ENCODE results near the gene MBD6. TPM values are rescaled to one million over a fixed set of nuclear protein-coding genes. Genes with fewer than 3 reads are reported as not detected.
"Not testable (repeated sequence)": the region's sequence is repeated elsewhere in the genome, so short reads cannot be mapped to it uniquely, and the experiment has no call there.

MBD6 gene
- total and polyA plus RNA-seq, 7 donors, result 11.6 to 52.9 (median 29.5) TPM

DNA sequence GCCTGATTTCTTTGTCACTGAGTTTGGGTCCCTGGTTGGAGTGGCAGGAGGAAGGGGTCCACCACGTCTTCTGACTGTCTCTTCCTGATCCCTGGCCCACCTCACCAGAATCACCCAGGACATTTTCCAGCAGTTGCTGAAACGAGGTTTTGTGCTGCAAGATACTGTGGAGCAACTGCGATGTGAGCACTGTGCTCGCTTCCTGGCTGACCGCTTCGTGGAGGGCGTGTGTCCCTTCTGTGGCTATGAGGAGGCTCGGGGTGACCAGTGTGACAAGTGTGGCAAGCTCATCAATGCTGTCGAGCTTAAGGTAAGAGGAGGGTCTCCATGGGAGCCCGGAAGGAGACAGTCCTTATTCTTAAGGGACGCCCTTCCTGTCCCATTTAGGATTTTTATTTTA, 22.4 kb upstream of the MBD6 start:
- no peak overlapping the region for H3K27ac ChIP-seq
- intact Hi-C loops (cut with DNase I), result no loop called here
- H3K27me3 ChIP-seq (ENCODE audit: insufficient read depth in 3 of 3, low read length in 2 of 3), result no peaks in the 10 kb centered on the region
- no peaks in the 10 kb centered on the region for H3K4me1 ChIP-seq
- no peaks in the 10 kb centered on the region for H3K9me3 ChIP-seq
- 92 to 97% (median 94%) methylated on average over 11 of the region's 11 CpGs for whole genome bisulfite sequencing, 3 donors
- H3K4me3 ChIP-seq, result no peak overlapping the region
- DNase-seq, result no peak
- peaks cover 17 to 90% of the 10 kb centered on the region in 2 donors for H3K36me3 ChIP-seq (ENCODE audit: insufficient read depth in 1 of 2, low read depth in 1 of 2)
- no peak for ATAC-seq
- TF ChIP-seq, protein P1, sequence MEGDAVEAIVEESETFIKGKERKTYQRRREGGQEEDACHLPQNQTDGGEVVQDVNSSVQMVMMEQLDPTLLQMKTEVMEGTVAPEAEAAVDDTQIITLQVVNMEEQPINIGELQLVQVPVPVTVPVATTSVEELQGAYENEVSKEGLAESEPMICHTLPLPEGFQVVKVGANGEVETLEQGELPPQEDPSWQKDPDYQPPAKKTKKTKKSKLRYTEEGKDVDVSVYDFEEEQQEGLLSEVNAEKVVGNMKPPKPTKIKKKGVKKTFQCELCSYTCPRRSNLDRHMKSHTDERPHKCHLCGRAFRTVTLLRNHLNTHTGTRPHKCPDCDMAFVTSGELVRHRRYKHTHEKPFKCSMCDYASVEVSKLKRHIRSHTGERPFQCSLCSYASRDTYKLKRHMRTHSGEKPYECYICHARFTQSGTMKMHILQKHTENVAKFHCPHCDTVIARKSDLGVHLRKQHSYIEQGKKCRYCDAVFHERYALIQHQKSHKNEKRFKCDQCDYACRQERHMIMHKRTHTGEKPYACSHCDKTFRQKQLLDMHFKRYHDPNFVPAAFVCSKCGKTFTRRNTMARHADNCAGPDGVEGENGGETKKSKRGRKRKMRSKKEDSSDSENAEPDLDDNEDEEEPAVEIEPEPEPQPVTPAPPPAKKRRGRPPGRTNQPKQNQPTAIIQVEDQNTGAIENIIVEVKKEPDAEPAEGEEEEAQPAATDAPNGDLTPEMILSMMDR (IDR thresholded peaks at IDR 0.05), result no peak

DNA sequence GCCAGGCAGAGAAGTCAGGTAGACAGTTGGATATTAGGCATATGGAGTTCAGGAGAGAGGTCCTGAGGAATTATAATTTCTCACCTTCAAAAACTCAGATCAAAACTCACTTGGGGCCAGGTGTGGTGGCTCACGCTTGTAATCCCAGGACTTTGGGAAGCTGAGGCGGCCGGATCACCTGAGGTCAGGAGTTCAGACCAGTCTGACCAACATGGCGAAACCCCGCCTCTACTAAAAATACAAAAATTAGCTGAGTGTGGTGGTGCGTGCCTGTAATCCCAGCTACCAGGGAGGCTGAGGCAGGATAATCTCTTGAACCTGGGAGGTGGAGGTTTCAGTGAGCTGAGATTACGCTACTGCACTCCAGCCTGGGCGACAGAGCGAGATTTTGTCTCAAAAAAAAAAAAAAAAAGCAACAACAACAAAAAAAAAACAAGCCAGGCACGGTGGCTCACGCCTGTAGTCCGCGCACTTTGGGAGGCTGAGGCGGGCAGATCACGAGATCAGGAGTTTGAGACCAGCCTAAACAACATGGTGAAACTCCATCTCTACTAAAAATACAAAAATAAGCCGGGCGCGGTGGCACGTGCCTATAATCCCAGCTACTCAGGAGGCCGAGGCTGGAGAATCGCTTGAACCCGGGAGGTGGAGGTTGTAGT, 20.2 kb upstream of the MBD6 start:
- ATAC-seq; H3K27ac ChIP-seq; DNase-seq; H3K4me3 ChIP-seq; intact Hi-C loops (cut with DNase I); H3K4me1 ChIP-seq; H3K27me3 ChIP-seq (ENCODE audit: insufficient read depth in 3 of 3, low read length in 2 of 3); H3K9me3 ChIP-seq: not testable (repeated sequence)
- peaks cover 27 to 90% of the 10 kb centered on the region in 2 donors for H3K36me3 ChIP-seq (ENCODE audit: insufficient read depth in 1 of 2, low read depth in 1 of 2)
- 97 to 98% (median 97%) methylated on average over 19 to 22 of the region's 22 CpGs for WGBS, 3 donors

DNA sequence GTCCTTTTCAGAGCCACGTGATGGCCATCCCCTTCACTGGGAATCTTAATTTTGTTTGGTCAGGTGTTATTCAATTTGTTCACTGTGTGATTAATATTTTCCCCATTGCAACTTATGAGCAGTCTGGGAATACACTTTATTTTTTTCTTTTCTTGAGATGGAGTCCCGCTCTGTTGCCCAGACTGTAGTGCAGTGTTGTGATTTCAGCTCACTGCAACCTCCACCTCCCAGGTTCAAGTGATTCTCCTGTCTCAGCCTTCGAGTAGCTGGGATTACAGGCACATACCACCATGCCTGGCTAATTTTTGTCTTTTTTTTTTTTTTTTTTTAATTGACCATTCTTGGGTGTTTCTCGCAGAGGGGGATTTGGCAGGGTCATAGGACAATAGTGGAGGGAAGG, 16.1 kb upstream of the MBD6 start:
- H3K4me1 ChIP-seq; H3K27ac ChIP-seq; ATAC-seq; H3K27me3 ChIP-seq (ENCODE audit: insufficient read depth in 3 of 3, low read length in 2 of 3); H3K4me3 ChIP-seq; DNase-seq; H3K9me3 ChIP-seq; intact Hi-C loops (cut with DNase I): not testable (repeated sequence)
- peaks cover 20 to 81% of the 10 kb centered on the region in 2 donors for H3K36me3 ChIP-seq (ENCODE audit: insufficient read depth in 1 of 2, low read depth in 1 of 2)
- 92 to 98% (median 94%) methylated on average over 4 of the region's 4 CpGs for WGBS, 3 donors

DNA sequence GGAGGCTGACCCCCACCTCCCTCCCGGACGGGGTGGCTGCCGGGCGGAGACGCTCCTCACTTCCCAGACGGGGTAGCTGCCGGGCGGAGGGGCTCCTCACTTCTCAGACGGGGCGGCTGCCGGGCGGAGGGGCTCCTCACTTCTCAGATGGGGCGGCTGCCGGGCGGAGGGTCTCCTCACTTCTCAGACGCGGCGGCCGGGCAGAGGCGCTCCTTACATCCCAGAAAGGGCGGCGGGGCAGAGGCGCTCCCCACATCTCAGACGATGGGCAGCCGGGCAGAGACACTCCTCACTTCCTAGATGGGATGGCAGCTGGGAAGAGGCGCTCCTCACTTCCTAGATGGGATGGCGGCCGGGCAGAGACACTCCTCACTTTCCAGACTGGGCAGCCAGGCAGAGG, 14.8 kb upstream of the MBD6 start:
- DNase-seq; ATAC-seq; H3K9me3 ChIP-seq; H3K4me1 ChIP-seq; intact Hi-C loops (cut with DNase I); H3K27ac ChIP-seq; H3K4me3 ChIP-seq; H3K27me3 ChIP-seq (ENCODE audit: insufficient read depth in 3 of 3, low read length in 2 of 3): not testable (repeated sequence)
- H3K36me3 ChIP-seq (ENCODE audit: insufficient read depth in 1 of 2, low read depth in 1 of 2), result peaks cover 17 to 81% of the 10 kb centered on the region in 2 donors
- WGBS, 3 donors, result 95 to 100% (median 100%) methylated on average over 11 to 21 of the region's 28 CpGs

DNA sequence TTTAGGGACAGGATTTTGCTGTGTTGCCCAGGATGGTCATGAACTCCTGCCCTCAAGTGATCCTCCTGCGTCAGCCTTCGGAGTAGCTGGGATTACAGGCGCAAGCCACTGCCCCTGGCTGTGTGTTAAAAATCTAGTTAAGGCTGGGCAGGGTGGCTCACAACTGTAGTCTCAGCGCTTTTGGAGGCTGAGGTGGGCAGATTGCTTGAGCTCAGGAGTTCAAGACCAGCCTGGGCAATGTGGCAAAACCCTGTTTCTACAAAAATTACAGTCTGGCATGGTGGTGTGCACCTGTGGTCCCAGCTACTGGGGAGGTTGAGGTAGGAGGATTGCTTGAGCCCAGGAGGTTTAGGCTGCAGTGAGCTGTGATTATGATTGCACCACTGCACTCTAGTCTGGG, 11.5 kb upstream of the MBD6 start:
- no peak for DNase-seq
- intact Hi-C loops (cut with DNase I), result no loop called here
- no peak overlapping the region for H3K27ac ChIP-seq
- no peaks in the 10 kb centered on the region for H3K4me1 ChIP-seq
- TF ChIP-seq, protein P1 (IDR thresholded peaks at IDR 0.05), result no peak
- H3K27me3 ChIP-seq (ENCODE audit: insufficient read depth in 3 of 3, low read length in 2 of 3), result no peaks in the 10 kb centered on the region
- H3K36me3 ChIP-seq (ENCODE audit: insufficient read depth in 1 of 2, low read depth in 1 of 2), result peaks cover 17 to 81% of the 10 kb centered on the region in 2 donors
- no peak for ATAC-seq
- WGBS, 3 donors, result 97 to 98% (median 98%) methylated on average over 4 of the region's 4 CpGs
- H3K4me3 ChIP-seq, result no peak overlapping the region
- no peaks in the 10 kb centered on the region for H3K9me3 ChIP-seq

DNA sequence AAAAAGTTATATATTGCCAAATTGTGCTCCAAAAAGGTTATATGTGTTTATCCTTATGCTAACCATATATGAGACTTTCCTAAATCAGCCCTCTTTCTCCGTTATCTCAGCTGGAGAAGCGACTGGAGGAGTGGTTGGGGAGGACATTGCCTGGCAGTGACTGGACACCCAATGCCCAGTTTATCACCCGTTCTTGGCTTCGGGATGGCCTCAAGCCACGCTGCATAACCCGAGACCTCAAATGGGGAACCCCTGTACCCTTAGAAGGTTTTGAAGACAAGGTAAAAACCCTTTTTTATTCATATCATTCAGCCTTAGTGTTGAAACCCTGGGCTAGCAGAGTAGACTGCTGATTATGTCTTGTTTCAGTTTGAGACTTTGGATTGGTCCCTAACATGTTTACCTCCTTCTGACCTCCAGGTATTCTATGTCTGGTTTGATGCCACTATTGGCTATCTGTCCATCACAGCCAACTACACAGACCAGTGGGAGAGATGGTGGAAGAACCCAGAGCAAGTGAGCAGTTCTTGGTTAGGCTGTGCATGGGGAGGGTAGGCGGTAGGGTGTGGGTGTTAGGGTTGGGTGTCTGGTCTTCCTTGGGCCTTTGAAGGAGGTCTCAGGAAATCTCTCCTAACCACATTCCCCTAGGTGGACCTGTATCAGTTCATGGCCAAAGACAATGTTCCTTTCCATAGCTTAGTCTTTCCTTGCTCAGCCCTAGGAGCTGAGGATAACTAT, 10.9 kb upstream of the MBD6 start:
- H3K36me3 ChIP-seq (ENCODE audit: insufficient read depth in 1 of 2, low read depth in 1 of 2), result peaks cover 13 to 82% of the 10 kb centered on the region in 2 donors
- no peaks in the 10 kb centered on the region for H3K9me3 ChIP-seq
- WGBS, 3 donors, result 96 to 99% (median 97%) methylated on average over 7 of the region's 7 CpGs
- no peak overlapping the region for H3K4me3 ChIP-seq
- no peak for ATAC-seq
- TF ChIP-seq, protein P1 (IDR thresholded peaks at IDR 0.05), result no peak
- intact Hi-C loops (cut with DNase I), result no loop called here
- no peak for DNase-seq
- no peaks in the 10 kb centered on the region for H3K27me3 ChIP-seq (ENCODE audit: insufficient read depth in 3 of 3, low read length in 2 of 3)
- no peak overlapping the region for H3K27ac ChIP-seq
- H3K4me1 ChIP-seq, result no peaks in the 10 kb centered on the region
